ENCODE data around the gene SLC30A1. TPM values are rescaled to one million over a fixed set of nuclear protein-coding genes. Genes with fewer than 3 reads are reported as not detected.

The SLC30A1 gene
- total and polyA plus RNA-seq, 8 donors, result 12.5 to 37.7 (median 16.1) TPM

DNA sequence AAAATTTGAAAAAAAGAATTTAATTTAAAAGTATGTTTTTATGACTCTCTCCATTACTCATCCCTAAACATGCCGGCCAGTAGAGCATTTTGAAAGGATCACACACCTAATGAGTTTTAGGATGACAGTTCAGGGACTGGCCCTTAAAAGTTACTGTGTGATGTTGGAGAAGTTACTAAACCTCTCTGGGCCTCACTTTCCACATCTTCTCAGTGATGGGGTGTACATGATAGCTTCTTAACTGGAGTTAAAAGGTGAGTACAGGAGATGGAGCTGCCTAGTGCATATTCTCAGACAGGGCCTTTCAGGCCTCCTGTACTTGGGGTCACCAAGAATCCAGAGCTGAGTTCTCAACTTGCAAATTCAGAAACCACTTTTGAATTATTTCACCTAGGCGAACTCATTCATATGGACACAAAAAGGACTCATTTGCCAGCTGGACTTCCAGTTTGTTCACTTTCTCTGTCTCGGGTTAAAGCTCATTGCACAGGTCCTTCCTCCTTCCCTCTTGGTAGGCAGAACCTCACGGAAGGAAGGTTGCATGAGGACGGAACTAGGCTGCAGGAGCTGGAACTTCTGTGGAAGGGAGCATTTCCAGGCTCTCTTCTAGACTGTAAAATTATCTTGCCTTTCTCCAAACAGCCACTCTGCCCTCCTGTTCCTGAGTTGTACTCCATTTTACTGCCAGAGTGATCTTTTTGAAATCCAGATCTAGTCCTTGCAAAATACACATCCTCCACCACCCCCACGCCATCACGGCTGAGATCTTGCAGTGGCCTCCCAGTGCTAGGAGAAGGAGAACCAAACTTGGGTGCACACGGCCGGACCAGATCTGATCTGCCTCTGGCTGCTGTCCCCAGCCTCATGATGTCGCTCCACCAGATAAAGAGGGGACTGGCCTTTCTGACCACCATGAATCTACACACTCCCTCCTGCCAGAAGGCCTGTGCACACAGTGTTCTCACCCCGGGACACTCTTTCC lies 4.3 kb upstream of the SLC30A1 start:
- no peak for DNase-seq
- intact Hi-C loops (cut with DNase I), result no loop called here
- TF ChIP-seq, protein P1, sequence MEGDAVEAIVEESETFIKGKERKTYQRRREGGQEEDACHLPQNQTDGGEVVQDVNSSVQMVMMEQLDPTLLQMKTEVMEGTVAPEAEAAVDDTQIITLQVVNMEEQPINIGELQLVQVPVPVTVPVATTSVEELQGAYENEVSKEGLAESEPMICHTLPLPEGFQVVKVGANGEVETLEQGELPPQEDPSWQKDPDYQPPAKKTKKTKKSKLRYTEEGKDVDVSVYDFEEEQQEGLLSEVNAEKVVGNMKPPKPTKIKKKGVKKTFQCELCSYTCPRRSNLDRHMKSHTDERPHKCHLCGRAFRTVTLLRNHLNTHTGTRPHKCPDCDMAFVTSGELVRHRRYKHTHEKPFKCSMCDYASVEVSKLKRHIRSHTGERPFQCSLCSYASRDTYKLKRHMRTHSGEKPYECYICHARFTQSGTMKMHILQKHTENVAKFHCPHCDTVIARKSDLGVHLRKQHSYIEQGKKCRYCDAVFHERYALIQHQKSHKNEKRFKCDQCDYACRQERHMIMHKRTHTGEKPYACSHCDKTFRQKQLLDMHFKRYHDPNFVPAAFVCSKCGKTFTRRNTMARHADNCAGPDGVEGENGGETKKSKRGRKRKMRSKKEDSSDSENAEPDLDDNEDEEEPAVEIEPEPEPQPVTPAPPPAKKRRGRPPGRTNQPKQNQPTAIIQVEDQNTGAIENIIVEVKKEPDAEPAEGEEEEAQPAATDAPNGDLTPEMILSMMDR (IDR thresholded peaks at IDR 0.05), result no peak

DNA sequence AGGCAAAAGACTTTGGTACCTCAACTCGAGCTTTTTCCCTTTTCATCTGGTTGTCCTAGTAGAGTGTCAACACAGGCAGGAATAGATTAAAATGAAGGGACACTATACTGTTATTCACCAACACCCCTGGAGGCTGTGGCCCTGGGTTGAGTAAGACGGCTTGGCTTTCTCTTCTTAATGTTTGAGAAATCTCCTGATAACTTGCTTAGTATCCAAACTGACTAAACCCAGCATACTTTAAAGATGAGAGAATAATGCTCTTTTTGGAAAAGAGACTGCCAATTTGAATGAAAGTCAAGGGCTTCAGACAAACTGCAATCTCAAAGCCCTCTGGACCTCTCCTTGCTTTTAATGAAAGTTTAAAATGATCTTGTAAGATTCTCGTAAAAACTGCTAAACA lies 2.6 kb upstream of the SLC30A1 start:
- Histone ChIP-seq H3K36me3 (no peaks in the 10 kb centered on the region), H3K4me1 (peaks cover under 1 to 45% of the 10 kb centered on the region in 2 donors), H3K4me3 (no peak overlapping the region), H3K9me3 (no peaks in the 10 kb centered on the region), H3K27me3 (no peaks in the 10 kb centered on the region), H3K27ac (peak overlapping the region; percentile 46 to 67)
- ATAC-seq, result no peak
- TF ChIP-seq, protein P1 (IDR thresholded peaks at IDR 0.05), result no peak
- no peak for DNase-seq
- intact Hi-C loops (cut with DNase I), result no loop called here

More for the DNA sequence above, 4.3 kb upstream of the SLC30A1 start:
- Histone ChIP-seq H3K36me3 (no peaks in the 10 kb centered on the region), H3K27ac (peak overlapping the region in 1 of 2 donors; percentile 46), H3K9me3 (no peaks in the 10 kb centered on the region), H3K4me1 (peaks cover 0 to 38% of the 10 kb centered on the region in 2 donors), H3K27me3 (no peaks in the 10 kb centered on the region), H3K4me3 (no peak overlapping the region)
- ATAC-seq, result no peak

DNA sequence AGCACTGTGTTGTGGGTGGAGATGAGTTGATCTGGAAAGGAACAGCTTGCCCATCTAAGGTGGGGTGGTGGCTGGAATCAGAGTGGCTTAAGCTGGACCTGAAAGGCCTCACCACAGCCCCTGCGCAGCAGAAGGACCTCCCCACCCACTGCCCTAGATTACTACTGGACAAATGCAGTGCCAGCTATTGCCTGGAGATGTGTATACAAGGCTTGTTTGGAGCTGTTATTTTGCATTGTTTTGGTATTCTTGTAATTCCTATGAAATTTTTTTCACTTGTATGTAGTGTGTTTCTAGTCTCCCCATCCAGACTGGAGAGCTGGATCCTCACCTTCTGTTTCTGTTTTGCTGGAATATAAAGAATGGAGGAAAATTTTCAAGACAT lies 1.3 kb upstream of the SLC30A1 start:
- no peak for ATAC-seq
- Histone ChIP-seq H3K27me3 (no peaks in the 10 kb centered on the region), H3K4me3 (no peak overlapping the region), H3K36me3 (peaks cover 0 to 7% of the 10 kb centered on the region in 2 donors), H3K27ac (peak overlapping the region in 1 of 2 donors; percentile 67), H3K9me3 (no peaks in the 10 kb centered on the region), H3K4me1 (peaks cover 3 to 58% of the 10 kb centered on the region in 2 donors)
- no peak for DNase-seq
- intact Hi-C loops (cut with DNase I), result no loop called here
- TF ChIP-seq, protein P1 (IDR thresholded peaks at IDR 0.05), result no peak

DNA sequence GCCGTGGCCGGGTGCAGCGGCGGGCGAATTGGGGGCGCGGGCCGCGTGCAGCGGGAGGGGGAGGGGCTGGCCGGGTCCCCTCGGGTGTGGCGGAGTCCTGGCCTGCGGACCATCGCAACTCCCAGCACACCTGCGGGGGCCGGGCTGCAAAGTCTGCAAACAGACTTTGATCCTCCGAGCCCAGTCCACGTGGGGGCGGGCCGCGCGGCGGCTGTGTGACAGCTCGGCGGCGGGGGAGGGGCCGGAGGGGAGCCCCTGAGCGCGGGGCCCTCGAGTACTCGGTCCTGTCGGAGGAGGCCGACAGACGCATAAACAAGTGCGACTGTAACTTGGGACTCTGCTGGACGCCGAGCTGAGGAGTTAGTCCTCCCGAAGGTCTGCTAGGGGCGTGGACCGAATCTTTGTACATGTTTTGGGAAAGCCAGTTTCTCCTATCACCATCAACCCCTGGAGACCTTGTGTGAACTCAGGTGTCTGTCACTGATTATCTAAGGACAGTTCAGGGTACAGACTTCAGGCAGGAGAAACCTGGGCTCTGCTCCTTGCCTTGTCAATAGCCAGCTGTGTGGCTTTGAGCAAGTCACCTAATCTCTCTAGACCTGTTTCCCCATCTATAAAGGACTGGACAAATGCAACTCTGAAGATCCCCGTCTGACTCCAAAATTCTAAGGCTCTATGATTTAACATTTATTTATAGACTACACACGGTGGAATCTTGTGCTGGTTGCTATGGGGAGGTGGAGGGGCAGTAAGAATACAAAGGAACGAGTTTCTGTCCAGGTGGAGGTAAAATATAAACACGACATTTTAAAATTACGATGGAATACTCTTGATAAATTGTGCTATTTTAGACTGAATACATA lies 710 bp upstream of the SLC30A1 start:
- no peaks in the 10 kb centered on the region for H3K27me3 ChIP-seq
- H3K36me3 ChIP-seq, result peaks cover 0 to 12% of the 10 kb centered on the region in 2 donors
- H3K4me3 ChIP-seq, result peak overlapping the region; percentile 81 to 85
- peak in 2 of 4 donors; percentile 68 to 94 for DNase-seq
- TF ChIP-seq, protein P1 (IDR thresholded peaks at IDR 0.05), result no peak
- intact Hi-C loops (cut with DNase I), result loop anchor here (2.0 to 10.0 kb wide), 2 partner anchors 75 kb away; no protein-coding TSS in a partner anchor
- peaks cover 3 to 64% of the 10 kb centered on the region in 2 donors for H3K4me1 ChIP-seq
- no peaks in the 10 kb centered on the region for H3K9me3 ChIP-seq
- ATAC-seq, result peak; percentile 52
- H3K27ac ChIP-seq, result peak overlapping the region; percentile 33 to 94
